Activated naive CD4-positive, alpha-beta T cell treated with Interleukin-2 at 50 U/mL for 16 hours (primary cell): Measurements from ENCODE around the gene DGCR2.
A peak's percentile ranks its signal among the peaks of the same experiment; 100 is the strongest.

Experiments
- DNase-seq: peaks from one replicate; pipeline ENCODE4 v3.0.0-alpha.2; 2020

The DGCR2 gene

DNA sequence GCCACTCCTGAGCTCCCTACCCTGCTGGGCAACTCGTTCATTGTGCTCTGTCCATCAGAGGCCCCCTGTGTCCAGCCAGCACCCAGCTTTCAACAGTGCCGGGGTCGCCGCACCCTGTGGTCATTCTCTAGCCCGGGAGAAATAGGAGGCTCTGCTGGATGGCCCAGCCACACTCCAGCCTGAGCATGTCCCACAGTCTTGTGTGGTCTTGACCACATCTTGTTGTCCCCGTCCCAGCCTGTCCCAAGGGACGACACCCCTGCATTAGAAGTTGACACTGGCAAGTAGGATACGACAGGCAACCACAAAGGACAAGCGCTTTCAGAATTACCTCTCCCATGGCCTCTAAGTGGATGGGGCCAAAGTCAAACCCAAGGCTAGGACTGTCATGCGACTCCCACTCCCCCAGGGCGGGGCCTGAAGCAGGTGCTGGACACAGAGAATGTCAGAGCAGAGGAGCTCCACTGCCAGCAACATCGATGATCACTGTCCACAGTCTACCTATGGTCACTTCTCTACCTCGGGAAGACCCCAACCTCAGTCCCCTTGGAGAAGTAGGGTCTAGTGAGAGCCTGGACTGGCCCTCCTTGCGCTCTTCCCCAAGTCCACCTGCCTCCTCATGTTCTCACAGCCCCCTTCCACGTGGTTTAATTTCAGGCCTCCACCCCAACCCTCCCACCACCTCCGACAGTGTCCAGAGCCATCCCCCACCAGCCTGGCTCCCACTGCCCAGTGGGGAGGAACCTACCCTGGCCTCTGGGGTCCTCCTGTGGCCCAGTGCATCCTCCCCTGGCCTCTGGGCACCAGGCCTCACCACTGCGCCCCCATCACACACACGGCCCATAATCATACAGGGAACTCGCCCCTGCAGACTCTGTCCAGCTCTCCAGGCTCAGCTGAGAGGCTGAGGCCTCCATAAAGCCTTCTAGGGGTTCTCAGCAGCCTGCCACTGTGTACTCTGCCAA is 4.4 kb upstream of the DGCR2 start:
- no peak for DNase-seq

DNA sequence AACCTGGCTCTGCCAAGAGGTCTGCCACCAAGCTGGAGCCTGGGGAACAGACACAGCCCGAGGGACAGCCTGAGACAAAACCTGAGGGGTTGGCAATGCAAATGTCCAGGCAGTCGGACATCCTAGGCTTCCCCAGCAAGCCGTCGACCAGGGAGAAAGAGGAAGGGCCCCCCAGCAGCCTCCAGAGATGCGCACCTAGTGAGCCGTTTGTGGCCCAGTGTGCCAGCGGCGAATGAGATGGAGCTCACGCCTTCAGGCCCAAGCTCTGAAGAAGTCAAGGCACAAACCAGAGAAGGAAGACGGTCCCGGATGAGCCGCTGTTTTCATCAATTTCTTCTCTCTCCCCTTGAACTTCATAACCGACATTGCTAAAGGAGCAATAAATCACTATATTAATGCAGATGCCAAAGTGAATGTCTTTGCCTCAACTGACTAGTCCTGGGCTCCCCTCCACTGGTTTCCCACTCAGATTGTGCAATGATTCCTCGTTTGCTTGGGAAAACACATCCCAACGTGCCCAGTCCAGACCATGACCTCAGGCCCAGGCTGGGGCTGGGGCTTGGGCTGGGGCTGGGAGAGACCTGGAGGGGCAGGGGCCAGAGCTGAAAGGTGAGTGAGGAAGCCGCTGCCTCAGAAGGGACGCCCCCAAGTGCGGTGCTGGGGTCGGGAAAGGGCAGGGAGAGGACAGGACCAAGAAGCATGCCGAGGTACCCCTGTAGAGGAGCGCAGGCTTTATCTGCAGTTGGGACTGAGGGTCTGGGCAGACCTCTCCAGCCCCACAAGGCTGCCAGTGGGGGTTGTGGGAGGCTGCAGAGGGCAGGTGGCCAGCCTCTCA is 3.5 kb upstream of the DGCR2 start:
- no peak for DNase-seq

DNA sequence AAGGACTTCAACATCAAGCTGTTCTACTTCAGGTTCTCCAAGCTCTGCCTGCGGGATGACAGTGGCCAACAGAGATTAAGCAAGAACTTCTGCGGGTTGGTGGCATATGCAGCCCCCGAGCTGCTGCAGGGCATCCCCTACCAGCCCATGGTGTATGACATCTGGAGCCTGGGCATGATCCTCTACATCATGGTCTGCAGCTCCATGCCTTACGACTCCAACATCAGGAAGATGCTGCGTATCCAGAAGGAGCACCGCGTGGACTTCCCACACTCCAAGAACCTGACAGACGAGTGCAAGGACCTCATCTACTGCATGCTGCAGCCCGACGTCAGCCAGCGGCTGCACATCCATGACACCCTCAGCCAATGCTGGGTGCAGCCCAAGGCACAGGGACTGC is 2.8 kb upstream of the DGCR2 start:
- DNase-seq, result no peak

DNA sequence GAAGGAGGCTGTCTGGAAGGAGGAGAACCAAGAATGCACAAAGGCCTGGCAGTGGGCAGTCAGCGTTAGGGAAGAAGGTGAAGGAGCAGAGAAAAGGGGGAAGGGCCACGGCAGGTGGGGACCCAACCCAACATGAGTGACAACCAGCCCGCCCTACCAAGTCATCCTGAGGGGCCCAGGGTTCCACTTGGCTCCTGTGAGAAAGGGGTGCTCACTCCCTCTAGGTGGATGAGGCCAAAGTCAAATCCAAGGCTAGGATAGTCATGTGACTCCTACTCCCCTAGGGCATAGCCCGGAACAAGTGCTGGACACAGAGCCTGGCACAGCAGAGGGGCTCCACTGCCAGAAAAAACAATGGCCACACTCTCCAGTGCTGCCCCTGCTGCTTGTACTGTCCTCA is 2.2 kb upstream of the DGCR2 start:
- no peak for DNase-seq

DNA sequence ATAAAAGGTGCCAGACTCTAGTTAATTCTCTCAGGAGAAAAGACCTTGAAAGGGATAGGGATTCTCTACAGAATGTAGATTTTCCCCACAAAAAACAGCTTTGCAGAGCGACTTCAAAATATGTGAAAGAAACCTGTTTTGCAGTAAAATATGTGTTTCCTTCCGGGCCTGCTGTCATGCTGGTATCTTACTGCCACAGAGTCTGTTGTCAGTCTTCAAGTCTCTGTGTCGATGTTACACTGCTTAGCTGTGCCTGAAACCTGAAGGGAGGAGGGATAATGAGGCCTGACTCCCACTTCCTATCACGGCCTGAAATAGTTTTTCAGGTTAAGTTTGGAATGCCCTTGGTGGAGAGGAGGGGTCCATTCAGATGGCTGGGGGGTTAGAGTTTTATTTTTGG is 1.7 kb upstream of the DGCR2 start:
- DNase-seq, result no peak

DNA sequence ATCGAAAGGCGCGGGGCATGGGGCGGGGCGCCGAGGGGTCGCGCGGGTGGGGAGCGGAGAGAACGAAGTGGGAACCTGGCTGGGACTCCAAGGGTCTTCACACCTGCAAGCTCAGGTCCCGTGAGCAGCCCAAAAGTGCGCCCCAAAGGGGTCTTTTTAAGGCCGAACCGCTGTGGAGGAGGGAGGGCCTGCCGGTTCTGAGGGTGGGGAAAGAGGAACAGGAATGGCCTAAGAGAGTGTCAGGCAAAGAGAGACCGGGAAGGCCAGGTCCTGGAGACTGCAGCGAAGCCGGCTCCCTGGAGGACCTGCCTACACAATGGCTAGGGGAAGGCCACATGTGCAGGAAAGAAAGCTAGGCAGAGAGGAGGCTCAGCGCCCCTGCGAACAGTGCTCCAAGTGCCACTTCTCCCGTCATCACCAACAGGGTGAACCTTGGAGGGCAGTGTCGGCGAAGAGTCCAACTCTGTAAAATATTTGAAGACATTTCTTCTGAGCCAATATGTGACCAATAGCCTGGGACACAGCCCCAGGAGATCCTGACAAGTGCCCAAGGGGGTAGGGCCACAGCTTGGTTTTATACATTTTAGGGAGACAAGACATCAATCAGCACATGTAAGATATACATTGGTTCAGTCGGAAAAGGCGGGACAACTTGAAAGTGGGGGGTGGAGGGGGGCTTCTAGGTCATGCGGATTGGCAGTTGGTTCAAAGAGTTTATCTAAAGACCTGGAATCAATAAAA is 710 bp upstream of the DGCR2 start:
- no peak for DNase-seq

DNA sequence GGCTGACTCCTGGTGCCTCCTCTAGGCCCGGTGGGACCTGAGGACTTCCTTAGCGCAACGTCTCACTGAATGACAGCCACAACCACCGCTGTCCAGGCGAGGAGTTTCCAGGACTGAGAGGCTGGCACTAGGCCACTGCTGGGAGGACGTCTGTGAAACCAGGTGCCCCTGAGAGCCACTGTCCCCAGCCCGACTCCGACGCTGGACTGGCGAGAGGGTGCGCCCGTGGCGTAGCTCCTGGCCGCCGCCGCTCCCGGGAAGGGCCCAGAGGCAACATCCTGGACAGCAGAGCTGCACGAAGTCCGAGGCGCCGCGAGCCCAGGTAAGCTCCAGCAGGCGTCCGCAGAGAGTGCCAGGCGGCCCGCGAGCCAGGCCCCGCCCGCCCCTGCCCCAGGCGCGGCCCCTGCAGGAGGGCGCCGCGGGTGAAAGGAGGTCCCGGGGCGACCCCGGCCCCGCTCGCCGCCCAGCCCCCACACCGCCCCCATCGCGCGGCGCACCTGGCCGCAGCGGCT is 525 bp downstream of the DGCR2 start:
- peak; percentile 42 for DNase-seq

DNA sequence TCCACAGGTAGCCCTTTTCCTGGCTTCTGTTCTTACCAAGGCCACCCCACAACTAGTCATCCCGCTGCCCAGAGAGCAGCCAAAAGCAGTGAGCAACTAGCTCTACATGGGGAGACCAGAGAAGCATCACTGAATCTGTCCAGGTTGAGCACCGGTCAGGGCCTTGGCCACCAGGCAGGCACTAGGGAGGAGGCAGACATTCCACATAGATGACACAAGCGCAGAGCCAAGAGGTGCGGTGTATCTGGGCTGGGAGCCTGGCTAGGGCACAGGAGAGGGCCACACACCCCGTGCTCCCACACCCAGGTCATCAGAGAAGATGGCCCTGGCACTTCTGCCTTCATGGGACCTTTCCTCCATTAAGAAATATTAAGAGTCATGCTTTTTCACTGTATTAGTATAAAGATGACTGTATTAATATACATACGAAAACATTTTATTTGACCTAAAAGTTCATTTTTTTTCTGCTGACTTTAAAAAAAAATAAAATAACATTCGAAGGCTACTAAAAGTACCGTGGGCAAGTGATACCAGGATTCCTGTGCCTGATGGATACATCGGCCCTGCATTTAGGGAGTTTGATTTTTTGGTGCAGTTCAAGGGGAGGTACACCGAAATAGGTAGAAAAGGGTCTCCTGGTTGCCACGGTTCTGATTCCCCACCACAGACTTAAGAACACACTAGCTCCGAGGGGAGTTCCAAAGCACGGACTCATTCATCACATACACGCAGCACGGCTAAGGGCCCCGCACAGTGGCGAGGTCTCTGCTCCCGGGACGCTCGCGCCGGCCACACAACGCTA is 1.2 kb downstream of the DGCR2 start:
- peak; percentile 46 for DNase-seq

DNA sequence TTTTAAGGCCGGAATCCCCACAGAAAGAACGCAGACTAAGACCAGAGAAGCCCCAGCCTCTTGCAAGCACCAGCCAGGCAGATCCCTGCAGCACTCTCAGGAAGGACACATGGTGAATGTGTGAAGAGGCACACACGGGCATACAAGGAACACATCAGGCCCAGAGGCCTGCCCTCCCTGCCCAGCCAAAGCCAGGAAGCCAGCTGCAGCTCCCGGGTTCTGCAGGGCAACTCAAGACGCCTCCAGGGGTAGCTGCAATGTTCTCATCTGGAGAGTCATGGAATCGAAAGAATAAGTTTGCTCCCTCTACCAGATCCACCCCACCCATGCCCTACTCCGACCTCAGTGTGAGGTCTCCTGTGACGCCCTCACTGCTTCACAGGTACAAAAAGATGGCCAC is 2.3 kb downstream of the DGCR2 start:
- no peak for DNase-seq

DNA sequence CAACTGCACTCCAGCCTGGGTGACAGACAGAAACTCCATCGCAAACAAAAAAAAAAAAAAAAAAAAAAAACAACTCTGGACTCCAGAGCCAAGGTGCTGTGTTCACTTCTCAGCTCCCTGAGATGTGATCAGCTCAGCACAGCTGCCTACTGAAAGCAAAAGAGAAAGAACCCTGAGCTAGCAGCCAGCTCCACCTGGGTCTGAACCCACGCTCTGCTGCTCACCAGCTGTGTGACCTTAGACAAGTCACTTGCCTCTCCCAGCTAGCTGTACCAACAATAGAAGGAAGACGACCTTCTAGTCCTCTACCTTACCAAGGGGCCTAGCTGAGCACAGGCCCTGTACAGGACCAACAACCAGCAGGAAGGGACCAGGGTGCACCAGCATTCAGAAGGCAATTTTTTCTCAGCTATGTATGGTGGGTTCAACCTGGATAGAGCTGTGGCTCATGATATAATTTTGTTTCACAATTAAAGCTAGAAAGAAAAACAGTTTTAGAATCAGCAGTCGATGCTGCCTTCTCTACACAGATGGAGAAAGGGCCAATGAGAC is 3.8 kb downstream of the DGCR2 start:
- DNase-seq, result peak; percentile 42

DNA sequence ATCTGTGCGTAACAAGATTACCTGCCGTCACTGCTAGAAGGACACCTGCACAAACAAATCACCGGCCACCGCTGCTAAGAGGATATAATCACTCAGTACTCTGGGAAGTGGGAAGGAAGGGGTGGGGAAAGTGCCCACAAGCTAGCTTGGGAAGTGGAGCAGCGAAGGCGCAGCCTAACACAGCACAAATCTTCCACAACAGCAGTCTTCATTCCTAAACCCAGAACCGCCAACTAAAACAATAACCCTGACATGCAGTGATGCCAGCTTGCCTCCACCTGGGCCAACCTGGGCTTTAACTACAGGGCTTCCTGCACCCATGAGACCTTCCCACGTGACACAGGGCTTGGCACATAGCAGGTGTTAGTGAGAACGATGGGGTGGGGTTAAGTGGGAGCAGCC is 5.1 kb downstream of the DGCR2 start:
- no peak for DNase-seq

DNA sequence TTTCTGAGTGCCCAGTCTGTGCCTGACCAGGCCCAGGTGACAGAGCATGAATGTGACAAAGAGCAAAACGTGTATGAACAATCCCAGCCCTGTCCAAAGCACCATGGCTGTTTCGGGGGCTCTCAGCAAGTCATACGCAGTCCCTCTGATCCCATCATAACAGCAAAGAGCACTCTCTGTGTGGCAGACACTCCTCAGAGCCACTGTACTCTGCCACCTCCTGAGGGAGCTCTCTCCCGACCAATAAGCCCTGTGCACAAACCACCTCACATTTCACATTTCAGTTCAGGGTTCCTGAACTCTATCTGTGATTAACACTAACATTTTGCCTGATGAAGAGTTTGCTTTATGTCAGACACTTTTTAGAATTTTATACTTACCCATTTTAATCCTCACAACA is 6.6 kb downstream of the DGCR2 start:
- no peak for DNase-seq

DNA sequence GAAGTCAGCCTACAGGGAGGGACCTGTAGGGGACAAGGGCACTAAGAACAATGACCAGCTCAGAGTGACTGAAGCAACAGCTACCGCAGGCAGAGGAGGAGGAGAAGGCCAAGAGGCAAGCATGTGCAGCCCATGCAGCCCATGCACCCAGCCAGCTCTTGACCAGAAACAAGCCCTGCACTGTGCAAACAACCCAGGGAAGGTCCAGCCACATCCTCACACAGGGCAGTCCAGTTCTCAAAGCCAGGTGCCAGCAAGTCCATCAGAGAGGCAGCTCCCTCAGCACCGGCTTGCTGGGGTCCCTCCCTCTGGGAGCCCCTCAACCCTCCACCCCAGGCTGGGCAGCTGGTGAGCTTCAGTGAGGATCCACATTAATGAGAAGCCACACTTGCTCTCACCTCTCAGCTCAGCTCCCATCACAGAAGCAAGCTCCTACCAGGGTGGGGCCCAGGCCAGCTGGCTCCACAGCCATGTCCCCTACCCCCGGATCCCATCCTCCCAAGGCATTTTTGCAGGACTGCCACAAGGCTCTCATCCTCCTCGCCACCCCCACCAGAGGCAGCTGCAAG is 7.1 kb downstream of the DGCR2 start:
- DNase-seq, result no peak

DNA sequence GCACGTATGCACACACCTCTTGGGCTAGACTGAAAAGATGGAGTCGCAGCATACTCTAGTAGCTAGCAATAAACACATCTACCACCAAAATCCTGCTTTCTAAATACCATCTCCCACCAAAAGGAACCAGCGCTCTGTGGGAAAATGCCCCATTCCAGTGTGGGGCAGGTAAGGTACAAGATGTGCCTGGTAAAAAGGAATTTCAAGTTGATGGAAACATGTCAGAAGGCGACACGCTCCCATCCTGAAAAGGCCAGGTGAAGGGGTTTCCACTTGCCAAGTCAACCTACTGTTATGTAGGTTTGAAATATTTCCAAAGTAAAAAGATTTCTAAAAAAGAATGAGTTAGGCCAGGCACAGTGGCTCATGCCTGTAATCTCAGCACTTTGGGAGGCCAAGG is 8.8 kb downstream of the DGCR2 start:
- no peak for DNase-seq

DNA sequence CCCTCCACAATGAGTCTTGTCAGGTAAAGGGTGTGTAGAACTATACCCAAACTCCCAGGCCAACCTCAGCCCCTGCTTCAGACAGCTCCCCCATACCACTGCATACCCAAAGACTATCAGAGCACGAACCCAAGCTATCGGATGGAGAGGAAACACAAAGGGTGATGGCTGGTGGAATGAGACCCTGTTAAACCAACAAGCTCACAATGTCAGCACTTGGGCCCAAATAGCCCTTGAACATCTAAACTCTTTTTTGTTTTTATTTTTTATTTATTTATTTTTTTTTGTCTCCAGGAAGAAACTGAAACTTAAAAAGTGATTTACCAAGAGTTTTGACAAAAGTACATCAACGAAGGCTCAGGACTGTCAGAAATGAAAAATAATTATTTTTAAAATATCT is 10.6 kb downstream of the DGCR2 start:
- DNase-seq, result no peak

DNA sequence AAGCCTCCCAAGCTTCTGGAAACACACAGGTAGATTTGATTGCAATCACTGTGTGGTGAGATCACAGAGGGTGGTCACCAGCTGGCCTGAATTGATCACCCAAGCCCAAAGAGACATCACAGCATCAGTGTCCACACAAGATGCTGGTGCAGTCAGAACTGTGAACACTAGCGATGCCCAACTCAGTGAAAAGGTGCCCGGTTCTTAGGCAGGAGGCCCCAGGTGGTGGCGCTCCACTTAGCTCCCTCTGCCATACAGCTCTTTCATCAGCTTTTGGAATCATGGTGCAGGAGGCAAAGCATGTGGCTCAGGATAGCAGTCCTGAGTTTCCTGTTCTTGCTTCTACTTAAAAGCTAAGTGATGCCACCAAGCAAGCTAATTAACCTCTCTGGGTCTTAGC is 11.1 kb downstream of the DGCR2 start:
- no peak for DNase-seq

DNA sequence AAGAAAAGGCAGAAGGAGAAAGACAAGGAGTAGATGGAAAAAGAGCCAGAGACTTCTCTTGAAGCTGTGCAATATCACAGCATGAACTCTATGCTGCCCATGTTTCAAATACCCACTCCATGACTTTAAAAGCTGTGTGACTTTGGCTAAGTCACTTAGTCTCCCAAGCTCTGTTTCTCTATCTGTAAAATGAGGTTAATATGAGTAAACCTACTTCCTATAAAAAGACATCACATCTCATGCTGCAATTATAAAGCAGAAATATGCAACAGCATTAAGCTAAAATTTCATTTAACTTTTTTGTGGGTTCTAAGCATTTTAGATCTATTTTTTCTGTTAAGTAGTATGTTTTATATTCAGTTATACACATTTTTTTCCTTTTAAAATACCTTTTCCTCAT is 11.6 kb downstream of the DGCR2 start:
- no peak for DNase-seq

DNA sequence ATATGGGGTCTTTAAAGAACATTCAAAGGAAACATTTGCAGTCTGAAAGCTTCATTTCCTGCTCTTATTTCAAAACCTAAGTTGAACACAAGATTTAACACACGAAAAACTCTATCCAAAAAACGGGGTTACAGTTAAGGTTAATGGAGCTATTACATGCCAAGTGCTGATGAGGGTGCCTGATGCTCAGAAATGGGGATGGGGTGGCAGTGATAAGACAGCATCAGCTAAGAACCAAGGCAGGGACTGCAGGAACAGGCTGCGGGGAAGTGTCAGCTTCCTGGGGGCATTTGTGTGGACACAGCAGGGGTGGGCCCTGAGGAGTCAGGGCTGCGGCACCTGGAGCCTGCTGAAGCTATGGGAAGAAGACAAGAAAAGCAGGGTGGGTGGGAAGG is 12.2 kb downstream of the DGCR2 start:
- no peak for DNase-seq

DNA sequence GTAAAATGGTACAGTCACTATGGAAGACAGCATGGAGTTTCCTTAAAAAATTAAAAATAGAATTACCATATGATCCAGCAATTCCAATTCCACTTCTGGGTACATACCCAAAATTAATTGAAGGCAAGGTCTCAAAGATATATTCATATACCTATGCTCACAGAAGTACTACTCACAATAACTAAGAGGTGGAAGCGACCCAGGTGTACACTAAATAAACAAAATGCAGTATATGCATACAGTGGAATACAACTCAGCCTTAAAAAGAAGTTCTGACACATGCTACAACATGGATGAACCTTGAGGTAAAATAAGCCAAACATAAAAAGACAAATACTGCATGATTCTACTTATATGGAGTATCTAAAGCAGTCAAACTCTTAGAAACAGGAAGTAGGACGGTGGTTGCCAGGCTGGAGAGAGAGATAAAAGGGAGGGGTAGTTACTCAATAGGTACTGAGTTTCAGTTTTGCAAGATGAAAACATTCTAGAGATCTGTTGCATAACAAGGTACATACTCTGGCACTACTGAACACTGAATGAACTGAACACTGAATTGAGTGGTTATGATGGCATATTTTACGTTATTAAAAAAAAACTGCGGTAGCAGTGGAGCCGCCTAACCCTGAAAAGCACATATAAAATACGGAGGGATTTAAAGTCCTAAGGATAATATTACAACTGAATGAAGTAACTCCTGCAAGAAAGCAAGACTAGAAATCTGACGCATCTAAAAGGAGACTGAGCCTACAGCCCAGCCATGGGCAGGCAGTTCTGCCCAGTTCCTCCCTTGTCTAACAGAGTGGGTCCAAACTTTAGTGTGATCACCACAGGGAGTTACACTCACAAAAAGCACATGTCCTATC is 12.8 kb downstream of the DGCR2 start:
- DNase-seq, result peak; percentile 44

DNA sequence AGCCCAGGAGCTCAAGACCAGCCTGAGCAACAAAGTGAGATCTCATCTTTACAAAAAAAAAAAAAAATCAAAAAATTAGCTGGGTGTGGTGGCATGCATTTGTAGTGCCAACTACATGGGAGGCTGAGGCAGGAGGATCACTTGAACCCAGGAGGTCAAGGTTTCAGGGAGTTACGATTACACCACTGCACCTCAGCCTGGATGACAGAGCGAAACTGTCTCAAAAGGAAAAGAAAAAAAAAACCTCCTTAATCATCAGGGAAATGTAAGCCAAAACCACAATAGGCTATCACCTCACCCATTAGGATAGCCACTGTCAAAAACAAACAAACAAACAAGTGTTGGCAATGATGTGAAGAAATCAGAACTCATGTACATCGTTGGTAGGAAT is 13.4 kb downstream of the DGCR2 start:
- no peak for DNase-seq

DNA sequence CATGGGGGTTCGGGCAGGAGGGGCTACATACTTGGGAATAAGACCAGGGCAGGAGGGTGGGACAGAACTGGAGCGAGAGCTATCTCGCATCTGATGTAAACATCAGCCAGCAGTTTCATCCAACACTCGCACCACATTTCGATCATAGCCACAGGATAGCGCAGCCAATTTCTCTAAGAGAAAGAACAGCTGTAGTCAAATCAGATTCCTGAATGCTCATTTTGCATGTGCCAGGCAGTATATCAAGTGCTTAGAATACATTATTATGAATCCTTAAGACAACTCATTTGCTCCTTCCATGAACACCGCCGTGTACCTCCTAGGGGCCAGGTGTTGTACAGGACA is 14.5 kb downstream of the DGCR2 start:
- no peak for DNase-seq
